Activated naive CD4-positive, alpha-beta T cell treated with anti-CD3 and anti-CD28 coated beads, Interleukin-2, amount 50 U/mL, for 72 hours (primary cell): Measurements from ENCODE around the gene HERC2. TPM values are rescaled to one million over a fixed set of nuclear protein-coding genes. Genes with fewer than 3 reads are reported as not detected.
"Not testable (repeated sequence)": the region's sequence is repeated elsewhere in the genome, so short reads cannot be mapped to it uniquely, and the experiment has no call there.

Experiments
- ATAC-seq, 2 donors: fragments of 150-1000 bp; cut with Tn5 transposase; 2 replicates each; pipeline ENCODE4 v1.10.0; 2021; ENCODE audit warnings: mild to moderate bottlenecking in 2 of 2, moderate library complexity in 2 of 2
- DNase-seq, 2 donors: peaks; one replicate each; pipeline ENCODE4 v3.0.0; 2021 to 2022; ENCODE audit warnings: low spot score in 2 of 2
- H3K27ac Mint-ChIP-seq, 2 donors: one replicate each; pipeline ENCODE4 v1.8.0; 2022; ENCODE audit warnings: mild to moderate bottlenecking in 2 of 2, mixed read lengths in 2 of 2
- H3K36me3 Mint-ChIP-seq, 2 donors: one replicate each; pipeline ENCODE4 v1.8.0; 2022; ENCODE audit warnings: mixed read lengths in 2 of 2
- H3K9me3 Mint-ChIP-seq, 2 donors: one replicate each; pipeline ENCODE4 v1.8.0; 2022; ENCODE audit warnings: mixed read lengths in 2 of 2
- total RNA-seq, 2 donors: library from RNA; stranded (reverse); gene quantifications; one replicate each; pipeline ENCODE4 v1.2.3, GENCODE V29; 2022

Gene HERC2, protein sequence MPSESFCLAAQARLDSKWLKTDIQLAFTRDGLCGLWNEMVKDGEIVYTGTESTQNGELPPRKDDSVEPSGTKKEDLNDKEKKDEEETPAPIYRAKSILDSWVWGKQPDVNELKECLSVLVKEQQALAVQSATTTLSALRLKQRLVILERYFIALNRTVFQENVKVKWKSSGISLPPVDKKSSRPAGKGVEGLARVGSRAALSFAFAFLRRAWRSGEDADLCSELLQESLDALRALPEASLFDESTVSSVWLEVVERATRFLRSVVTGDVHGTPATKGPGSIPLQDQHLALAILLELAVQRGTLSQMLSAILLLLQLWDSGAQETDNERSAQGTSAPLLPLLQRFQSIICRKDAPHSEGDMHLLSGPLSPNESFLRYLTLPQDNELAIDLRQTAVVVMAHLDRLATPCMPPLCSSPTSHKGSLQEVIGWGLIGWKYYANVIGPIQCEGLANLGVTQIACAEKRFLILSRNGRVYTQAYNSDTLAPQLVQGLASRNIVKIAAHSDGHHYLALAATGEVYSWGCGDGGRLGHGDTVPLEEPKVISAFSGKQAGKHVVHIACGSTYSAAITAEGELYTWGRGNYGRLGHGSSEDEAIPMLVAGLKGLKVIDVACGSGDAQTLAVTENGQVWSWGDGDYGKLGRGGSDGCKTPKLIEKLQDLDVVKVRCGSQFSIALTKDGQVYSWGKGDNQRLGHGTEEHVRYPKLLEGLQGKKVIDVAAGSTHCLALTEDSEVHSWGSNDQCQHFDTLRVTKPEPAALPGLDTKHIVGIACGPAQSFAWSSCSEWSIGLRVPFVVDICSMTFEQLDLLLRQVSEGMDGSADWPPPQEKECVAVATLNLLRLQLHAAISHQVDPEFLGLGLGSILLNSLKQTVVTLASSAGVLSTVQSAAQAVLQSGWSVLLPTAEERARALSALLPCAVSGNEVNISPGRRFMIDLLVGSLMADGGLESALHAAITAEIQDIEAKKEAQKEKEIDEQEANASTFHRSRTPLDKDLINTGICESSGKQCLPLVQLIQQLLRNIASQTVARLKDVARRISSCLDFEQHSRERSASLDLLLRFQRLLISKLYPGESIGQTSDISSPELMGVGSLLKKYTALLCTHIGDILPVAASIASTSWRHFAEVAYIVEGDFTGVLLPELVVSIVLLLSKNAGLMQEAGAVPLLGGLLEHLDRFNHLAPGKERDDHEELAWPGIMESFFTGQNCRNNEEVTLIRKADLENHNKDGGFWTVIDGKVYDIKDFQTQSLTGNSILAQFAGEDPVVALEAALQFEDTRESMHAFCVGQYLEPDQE (N-terminal part only)
- 10 to 100 TPM; 27.5 to 36.4 TPM for total RNA-seq

GRCh38 chr15:28322129-28322588 lies at the start of gene HERC2:
Gene HERC2 (minus strand): TSS chr15:28322179. CDS start chr15:28321433, 746 bp downstream.
- H3K27ac Mint-ChIP-seq: peak within 1 kb of the TSS; percentile 87 to 97
- ATAC-seq, H3K36me3 Mint-ChIP-seq, DNase-seq, H3K9me3 Mint-ChIP-seq: not testable (repeated sequence)

GRCh38 chr15:28365502-28365901 lies 43.5 kb upstream of the HERC2 start:
- H3K9me3 Mint-ChIP-seq, ATAC-seq: not testable (repeated sequence)

GRCh38 chr15:28357984-28358383 lies 36.0 kb upstream of the HERC2 start, which contains the start of gene GOLGA6L24:
Gene GOLGA6L24 (minus strand): TSS chr15:28358084. CDS start chr15:28358023, 61 bp downstream.
- H3K9me3 Mint-ChIP-seq, H3K27ac Mint-ChIP-seq, H3K36me3 Mint-ChIP-seq, ATAC-seq, DNase-seq: not testable (repeated sequence)

More at GRCh38 chr15:28365502-28365901, 43.5 kb upstream of the HERC2 start:
- not testable (repeated sequence) for H3K36me3 Mint-ChIP-seq, DNase-seq, H3K27ac Mint-ChIP-seq

- H3K36me3 Mint-ChIP-seq, DNase-seq, ATAC-seq, H3K9me3 Mint-ChIP-seq: not testable (repeated sequence)
- H3K27ac Mint-ChIP-seq: peak overlapping the region; percentile 87 to 97
Observed at GRCh38 chr15:28321358-28322078, 461 bp downstream of the HERC2 start.

- DNase-seq, ATAC-seq, H3K27ac Mint-ChIP-seq, H3K9me3 Mint-ChIP-seq: not testable (repeated sequence)
- H3K36me3 Mint-ChIP-seq: peaks cover 8 to 14% of the 10 kb centered on the region in 2 donors
Observed at GRCh38 chr15:28319725-28320124, 2.3 kb downstream of the HERC2 start.

GRCh38 chr15:28318828-28319227 lies 3.2 kb downstream of the HERC2 start:
- ATAC-seq, H3K27ac Mint-ChIP-seq, H3K9me3 Mint-ChIP-seq, DNase-seq: not testable (repeated sequence)
- peaks cover 12 to 20% of the 10 kb centered on the region in 2 donors for H3K36me3 Mint-ChIP-seq

DNA sequence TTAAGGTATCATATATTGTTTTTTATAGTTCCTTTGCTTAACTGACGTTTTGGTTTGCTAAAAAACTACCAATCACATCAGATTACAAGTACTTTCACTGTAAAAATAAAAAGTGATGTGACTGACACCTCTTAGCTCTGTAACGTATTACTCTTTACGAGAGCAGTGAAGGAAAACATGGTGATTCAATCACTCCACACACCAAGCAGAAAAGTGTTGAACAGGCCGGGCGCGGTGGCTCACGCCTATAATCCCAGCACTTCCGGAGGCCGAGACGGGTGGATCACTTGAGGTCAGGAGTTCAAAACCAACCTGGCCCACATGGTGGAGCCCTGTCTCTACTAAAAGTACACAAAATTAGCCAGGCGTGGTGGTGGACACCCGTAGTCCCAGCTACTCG lies 3.9 kb downstream of the HERC2 start:
- H3K9me3 Mint-ChIP-seq, DNase-seq, ATAC-seq, H3K27ac Mint-ChIP-seq: not testable (repeated sequence)
- peaks cover 16 to 24% of the 10 kb centered on the region in 2 donors for H3K36me3 Mint-ChIP-seq

DNA sequence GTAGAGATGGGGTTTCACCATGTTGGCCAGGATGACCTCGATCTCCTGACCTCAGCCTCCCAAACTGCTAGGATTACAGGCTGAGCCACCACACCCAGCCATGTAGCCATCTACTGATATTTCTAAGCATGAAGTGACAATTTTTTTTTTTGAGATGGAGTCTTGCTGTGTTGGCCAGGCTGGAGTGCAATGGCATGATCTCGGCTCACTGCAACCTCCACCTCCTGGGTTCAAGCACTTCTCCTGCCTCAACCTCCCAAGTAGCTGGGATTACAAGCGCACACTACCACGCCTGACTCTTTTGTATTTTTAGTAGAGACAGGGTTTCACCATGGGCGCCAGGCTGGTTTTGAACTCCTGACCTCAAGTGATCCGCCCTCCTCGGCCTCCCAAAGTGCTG lies 5.0 kb downstream of the HERC2 start:
- H3K9me3 Mint-ChIP-seq, DNase-seq, H3K27ac Mint-ChIP-seq, ATAC-seq: not testable (repeated sequence)
- H3K36me3 Mint-ChIP-seq: peaks cover 16 to 24% of the 10 kb centered on the region in 2 donors

DNA sequence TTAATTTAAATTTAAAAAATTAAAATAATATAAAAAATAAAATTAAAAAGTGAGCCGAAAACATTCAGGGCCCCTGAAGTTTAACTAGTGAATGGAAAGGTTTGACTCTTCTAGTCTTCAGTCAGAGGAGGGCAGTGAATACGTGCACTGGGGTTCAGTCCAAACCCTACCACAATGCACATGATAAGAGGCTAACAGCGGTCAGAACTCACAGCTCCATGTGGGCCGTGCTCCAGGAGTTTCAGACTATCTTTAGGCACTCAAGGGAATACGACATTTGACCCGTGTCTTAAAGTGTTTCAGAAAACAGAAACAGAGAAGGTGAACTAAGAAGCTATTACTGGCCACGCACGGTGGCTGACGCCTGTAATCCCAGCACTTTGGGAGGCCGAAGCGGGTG lies 11.5 kb downstream of the HERC2 start:
- not testable (repeated sequence) for DNase-seq, ATAC-seq, H3K27ac Mint-ChIP-seq
- peaks cover 4 to 26% of the 10 kb centered on the region in 2 donors for H3K9me3 Mint-ChIP-seq
- H3K36me3 Mint-ChIP-seq: peaks cover 28 to 60% of the 10 kb centered on the region in 2 donors

GRCh38 chr15:28308718-28309117 lies 13.3 kb downstream of the HERC2 start:
- not testable (repeated sequence) for H3K27ac Mint-ChIP-seq, DNase-seq, ATAC-seq
- Mint-ChIP-seq H3K9me3 (peaks cover 4 to 22% of the 10 kb centered on the region in 2 donors), H3K36me3 (peaks cover 17 to 47% of the 10 kb centered on the region in 2 donors)

GRCh38 chr15:28305700-28306099 lies 16.3 kb downstream of the HERC2 start:
- peaks cover 19 to 43% of the 10 kb centered on the region in 2 donors for H3K36me3 Mint-ChIP-seq
- not testable (repeated sequence) for ATAC-seq

DNA sequence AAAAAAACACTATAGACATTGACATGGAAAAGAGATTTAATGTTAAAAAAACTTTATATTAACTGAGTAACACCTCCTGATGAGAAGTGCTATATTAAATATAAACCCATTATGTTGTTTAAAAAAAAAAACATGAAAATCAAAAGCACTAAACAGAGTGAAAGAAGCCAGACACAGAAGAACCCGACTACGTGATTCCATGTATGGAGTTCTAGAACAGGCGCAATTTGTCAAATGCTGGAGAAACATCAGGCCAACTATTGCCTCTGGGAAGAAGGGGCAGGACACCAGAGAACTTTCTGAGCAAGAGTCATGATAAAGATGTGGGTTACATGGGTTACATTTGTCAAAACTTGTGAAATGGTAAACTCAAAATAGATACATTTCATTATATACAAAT lies 24.5 kb downstream of the HERC2 start:
- H3K9me3 Mint-ChIP-seq, H3K27ac Mint-ChIP-seq, DNase-seq: not testable (repeated sequence)

More at GRCh38 chr15:28305700-28306099, 16.3 kb downstream of the HERC2 start:
- not testable (repeated sequence) for DNase-seq, H3K27ac Mint-ChIP-seq
- peaks cover 4 to 22% of the 10 kb centered on the region in 2 donors for H3K9me3 Mint-ChIP-seq

GRCh38 chr15:28296814-28297213 lies 25.2 kb downstream of the HERC2 start:
- peak in 1 of 2 donors; percentile 85 for ATAC-seq
- not testable (repeated sequence) for H3K27ac Mint-ChIP-seq, DNase-seq, H3K9me3 Mint-ChIP-seq
- H3K36me3 Mint-ChIP-seq: peaks cover 8 to 14% of the 10 kb centered on the region in 2 donors

More for the DNA sequence above, 24.5 kb downstream of the HERC2 start:
- peaks cover 8 to 14% of the 10 kb centered on the region in 2 donors for H3K36me3 Mint-ChIP-seq
- ATAC-seq: not testable (repeated sequence)

DNA sequence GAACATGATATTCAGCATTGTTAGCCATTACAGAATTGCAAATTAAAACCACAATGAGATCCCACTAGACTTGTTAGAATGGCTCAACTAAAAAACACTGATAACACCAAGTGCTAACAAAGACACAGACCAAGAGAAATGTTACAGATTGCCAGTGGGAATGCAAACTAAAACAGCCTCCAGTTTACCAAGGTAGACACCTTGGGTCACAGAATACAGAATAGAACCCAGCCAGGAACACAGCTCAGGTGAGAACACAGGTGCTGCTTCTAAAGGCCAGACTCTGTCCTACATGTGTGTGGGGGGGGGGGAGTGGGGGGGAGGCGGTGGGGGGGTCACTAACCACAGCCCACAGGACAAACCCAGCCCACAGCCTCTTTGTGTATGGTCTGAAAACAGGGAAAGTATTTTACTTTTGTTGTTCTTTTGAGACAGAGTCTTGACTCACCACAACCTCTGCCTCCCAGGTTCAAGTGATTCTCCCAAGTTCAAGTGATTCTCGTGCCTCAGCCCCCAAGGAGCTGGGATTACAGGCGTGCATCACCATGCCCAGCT lies 26.9 kb downstream of the HERC2 start:
- not testable (repeated sequence) for DNase-seq, H3K27ac Mint-ChIP-seq, ATAC-seq, H3K9me3 Mint-ChIP-seq
- H3K36me3 Mint-ChIP-seq: peaks cover 18 to 25% of the 10 kb centered on the region in 2 donors

DNA sequence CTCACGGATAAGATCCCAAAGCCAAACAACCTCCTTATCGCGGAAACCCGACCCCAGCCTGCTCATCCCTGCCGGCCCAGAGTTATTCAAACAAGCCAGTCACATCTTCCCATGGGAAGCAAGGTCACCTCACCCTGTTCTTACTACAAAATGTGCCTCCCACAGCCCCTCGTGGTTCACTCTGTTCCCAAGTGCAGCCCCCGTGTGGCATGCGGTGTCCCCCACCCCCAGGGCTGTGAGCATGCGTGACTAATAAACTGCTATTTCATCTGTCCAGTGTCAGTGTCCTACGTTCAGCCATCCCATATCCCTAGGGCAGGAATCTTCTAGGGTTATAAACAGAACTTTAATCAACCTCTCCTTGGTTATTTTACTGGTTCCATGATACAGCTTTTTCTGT lies 27.4 kb downstream of the HERC2 start:
- not testable (repeated sequence) for DNase-seq, ATAC-seq, H3K27ac Mint-ChIP-seq
- Mint-ChIP-seq H3K9me3 (peaks cover 10 to 15% of the 10 kb centered on the region in 2 donors), H3K36me3 (peaks cover 23 to 30% of the 10 kb centered on the region in 2 donors)
